Heart left ventricle (tissue), 16 donors: Measurements from ENCODE around the gene RAD50. TPM values are rescaled to one million over a fixed set of nuclear protein-coding genes. Genes with fewer than 3 reads are reported as not detected.

Experiments
- ATAC-seq, 4 donors: fragments of 200-7000 bp; cut with Tn5 transposase; one replicate each; pipeline ENCODE4 v1.9.1; 2020 to 2022; ENCODE audit warnings: moderate library complexity in 4 of 4, mild to moderate bottlenecking in 3 of 4, moderate number of reproducible peaks in 1 of 4
- DNase-seq, 5 donors: peaks; one replicate each; pipeline ENCODE4 v3.0.0-alpha.2; 2020
- H3K27ac ChIP-seq, 12 donors: fragments of 200-600 bp; sonication (generic) in 4 of 12; one replicate each; pipeline versions ENCODE4 v1.5.0 to v1.8.0; 2016 to 2022; ENCODE audit warnings: mild to moderate bottlenecking in 2 of 12
- H3K27me3 ChIP-seq, 9 donors: fragments of 200-600 bp; sonication (generic) in 2 of 9; one replicate each; pipeline versions ENCODE4 v1.5.1 to v1.8.0; 2016 to 2022; ENCODE audit warnings: mild to moderate bottlenecking in 3 of 9
- H3K36me3 ChIP-seq, 9 donors: fragments of 200-600 bp; sonication (generic) in 2 of 9; one replicate each; pipeline versions ENCODE4 v1.5.0 to v1.8.0; 2018 to 2022; ENCODE audit warnings: mild to moderate bottlenecking in 2 of 9
- H3K4me1 ChIP-seq, 12 donors: fragments of 200-600 bp; sonication (generic) in 4 of 12; one replicate each; pipeline versions ENCODE4 v1.5.0 to v1.8.0; 2016 to 2022; ENCODE audit warnings: mild to moderate bottlenecking in 3 of 12
- H3K4me3 ChIP-seq, 12 donors: fragments of 200-600 bp; sonication (generic) in 4 of 12; one replicate each; pipeline versions ENCODE4 v1.5.0 to v1.8.0; 2017 to 2022; ENCODE audit warnings: mild to moderate bottlenecking in 9 of 12, moderate library complexity in 4 of 12
- H3K9me3 ChIP-seq, 12 donors: fragments of 200-600 bp; sonication (generic) in 4 of 12; one replicate each; pipeline versions ENCODE4 v1.5.0 to v1.8.0; 2016 to 2022; ENCODE audit warnings: mild to moderate bottlenecking in 1 of 12
- CTCF ChIP-seq, 12 donors: fragments of 200-600 bp; sonication (generic) in 4 of 12; IDR thresholded peaks; one replicate each; pipeline versions ENCODE4 v1.5.0 to v1.8.0; 2018 to 2022; ENCODE audit warnings: antibody characterized with exemption in 12 of 12, mild to moderate bottlenecking in 5 of 12
- POLR2A ChIP-seq, 2 donors: fragments of 450-650 bp; IDR thresholded peaks; one replicate each; pipeline ENCODE4 v1.6.1; 2017; ENCODE audit warnings: antibody characterized with exemption in 2 of 2, mild to moderate bottlenecking in 2 of 2, moderate library complexity in 2 of 2
- WGBS, 4 donors: extraction: QIAGEN DNeasy Blood & Tissue Kit in 2 of 4; methylation state at CpG; one replicate each; pipeline versions ENCODE4 v1.1.5 to v1.1.7; 2013 to 2018; 5-methylcytosine and 5-hydroxymethylcytosine counted together
- intact Hi-C, 10 donors: fragments of 100-400 bp; cut with DNase I; formaldehyde crosslinking; loops; one replicate each; pipeline versions ENCODE4 v1.11.1 to v1.14.2; 2022
- polyA plus RNA-seq, 2 donors: library from polyadenylated mRNA; stranded (reverse); fragments of 200-250 nt; gene quantifications; one replicate each; pipeline ENCODE4 v1.2.3, GENCODE V29; 2013
- total RNA-seq, 9 donors: library from RNA; depleted of rRNA in 2 of 9; stranded (reverse); fragments of >200 nt in 2 of 9; fragmentation: NEBNext Ultra II Directional in 3 of 9; extraction: Animal tissue kit (Norgen Biotek cat#: 25700) in 3 of 9; gene quantifications; one replicate each; pipeline versions ENCODE4 v1.1.0 to v1.2.4, GENCODE V29; 2016 to 2023
- donor health status: ischemic (EF 13 %, LVEDD 7.1; RV severe dilation, severe dysfunction).
- donor health status: healthy with polysubstance abuse.
- donor health status: DM: no; HTN: yes; CAD: no.
- donor health status: DM: no; HTN: no; CAD: no.
- donor health status: ischemic (EF 25% LVEDD 6.9; RV normal size, moderate dysfunction).
- donor health status: ischemic (EF 25% LVEDD 5.7; RV mildly dilated, moderate dysfunction).
- donor health status: healthy.
- donor health status: DM: yes; HTN: yes; CAD: no.
- donor health status: ischemic (EF 35%, LVEDD 5.7; RV mildly dilated, moderate dysfunction).
- donor health status: nonischemic (EF 11% LVEDD 7.7; RV severe dilation, severe dysfunction).
- donor health status: DM: yes; HTN: yes; CAD: no.
- donor health status: PGD.
- donor health status: ischemic (EF 29% LVEDD 5.4; RV normal size, mild dysfunction).
- donor health status: nonischemic (EF 23%, LVEDD 6.1; RV moderate dilation, normal function).

Gene RAD50
- total and polyA plus RNA-seq, 11 donors = 9.3 to 41.8 (median 32.1) TPM

- Histone ChIP-seq H3K27me3 (no peaks in the 10 kb centered on the region), H3K27ac (no peak overlapping the region), H3K36me3 (no peaks in the 10 kb centered on the region), H3K4me3 (no peak overlapping the region), H3K4me1 (peaks cover 0 to 13% (median 0%) of the 10 kb centered on the region in 12 donors), H3K9me3 (no peaks in the 10 kb centered on the region)
- ATAC-seq (peak in 3 of 4 donors; percentile 48 to 84 (median 79)), DNase-seq (peak in 1 of 5 donors; percentile 45)
- TF ChIP-seq POLR2A (IDR thresholded peaks at IDR 0.05) (no peak), CTCF (IDR thresholded peaks at IDR 0.05) (peak in 3 of 12 donors; percentile 10 to 24 (median 19))
- intact Hi-C loops = no loop called here
- WGBS, 4 donors = 53 to 60% (median 56%) methylated on average over 7 of the region's 7 CpGs
Measured at GRCh38 chr5:132677191-132677590, 120.4 kb downstream of the RAD50 start.

- TF ChIP-seq CTCF (IDR thresholded peaks at IDR 0.05) (no peak), POLR2A (IDR thresholded peaks at IDR 0.05) (no peak)
- H3K9me3 ChIP-seq = no peaks in the 10 kb centered on the region
- no peak overlapping the region for H3K4me3 ChIP-seq
- intact Hi-C loops = no loop called here
- H3K36me3 ChIP-seq = no peaks in the 10 kb centered on the region
- no peak overlapping the region for H3K27ac ChIP-seq
- WGBS, 4 donors = 82 to 90% (median 88%) methylated on average over 15 of the region's 15 CpGs
- peaks cover 0 to 13% (median 0%) of the 10 kb centered on the region in 12 donors for H3K4me1 ChIP-seq
- H3K27me3 ChIP-seq = no peaks in the 10 kb centered on the region
- DNase-seq = no peak
- ATAC-seq = no peak
Measured at GRCh38 chr5:132677682-132678400, 121.1 kb downstream of the RAD50 start.

GRCh38 chr5:132678735-132679134 is 122.0 kb downstream of the RAD50 start:
- WGBS, 4 donors = 88 to 100% (median 93%) methylated on average over 1 of the region's 1 CpG
- H3K36me3 ChIP-seq = no peaks in the 10 kb centered on the region
- no peak for ATAC-seq

More at GRCh38 chr5:132678735-132679134, 122.0 kb downstream of the RAD50 start:
- H3K27ac ChIP-seq = no peak overlapping the region
- H3K9me3 ChIP-seq = no peaks in the 10 kb centered on the region
- H3K4me3 ChIP-seq = no peak overlapping the region
- no peak for TF ChIP-seq POLR2A (IDR thresholded peaks at IDR 0.05)
- no peak for TF ChIP-seq CTCF (IDR thresholded peaks at IDR 0.05)
- H3K27me3 ChIP-seq = no peaks in the 10 kb centered on the region
- intact Hi-C loops = no loop called here
- no peak for DNase-seq
- H3K4me1 ChIP-seq = peaks cover 0 to 13% (median 0%) of the 10 kb centered on the region in 12 donors
